Measurements from ENCODE around the gene CLCNKB. TPM values are rescaled to one million over a fixed set of nuclear protein-coding genes. Genes with fewer than 3 reads are reported as not detected.

The CLCNKB gene
- total RNA-seq, 3 donors from 2014 or later (not counting 1 experiment from before 2014, with no cell fraction given), result not detected

GRCh38 chr1:16076865-16077238, 33.3 kb downstream of the CLCNKB start:
- ATAC-seq (no peak), DNase-seq (no peak)
- Mint-ChIP-seq H3K4me1 (peaks cover 9 to 10% of the 10 kb centered on the region in 2 donors), H3K4me3 (no peak overlapping the region), H3K9me3 (no peaks in the 10 kb centered on the region), H3K36me3 (no peaks in the 10 kb centered on the region), H3K27me3 (ENCODE audit: low read depth in 2 of 2) (peaks cover 10 to 21% of the 10 kb centered on the region in 2 donors), H3K27ac (no peak overlapping the region)
- H3K4me3 ChIP-seq (ENCODE audit: low read length), result no peak overlapping the region
- no peak for TF ChIP-seq CTCF (IDR thresholded peaks at IDR 0.05)
- H3K27me3 ChIP-seq (ENCODE audit: control insufficient read depth, insufficient read depth, low read length), result peaks cover 16% of the 10 kb centered on the region
- no peaks in the 10 kb centered on the region for H3K9me3 ChIP-seq (ENCODE audit: control insufficient read depth, insufficient read depth, low read length)
- H3K4me1 ChIP-seq (ENCODE audit: control insufficient read depth, insufficient read depth, low read length), result peaks cover 29% of the 10 kb centered on the region
- 90% methylated on average over 11 of the region's 11 CpGs for WGBS (ENCODE audit: insufficient coverage)
- no peaks in the 10 kb centered on the region for H3K36me3 ChIP-seq (ENCODE audit: control insufficient read depth, insufficient read depth, low read length)
- intact Hi-C loops (cut with micrococcal nuclease), result no loop called here
- H3K27ac ChIP-seq (ENCODE audit: low read length), result no peak overlapping the region

- DNase-seq, result no peak
- H3K27ac ChIP-seq (ENCODE audit: low read length), result no peak overlapping the region
- peaks cover 13% of the 10 kb centered on the region for H3K27me3 ChIP-seq (ENCODE audit: control insufficient read depth, insufficient read depth, low read length)
- peak overlapping the region; percentile 25 for H3K4me3 Mint-ChIP-seq
- peaks cover 32% of the 10 kb centered on the region for H3K4me1 ChIP-seq (ENCODE audit: control insufficient read depth, insufficient read depth, low read length)
- 92% methylated on average over 12 of the region's 12 CpGs for WGBS (ENCODE audit: insufficient coverage)
- ATAC-seq, result no peak
- intact Hi-C loops (cut with micrococcal nuclease), result no loop called here
- no peaks in the 10 kb centered on the region for H3K9me3 ChIP-seq (ENCODE audit: control insufficient read depth, insufficient read depth, low read length)
- TF ChIP-seq CTCF (IDR thresholded peaks at IDR 0.05), result no peak
- no peaks in the 10 kb centered on the region for H3K36me3 Mint-ChIP-seq
- no peak overlapping the region for H3K27ac Mint-ChIP-seq
- H3K36me3 ChIP-seq (ENCODE audit: control insufficient read depth, insufficient read depth, low read length), result no peaks in the 10 kb centered on the region
- no peaks in the 10 kb centered on the region for H3K9me3 Mint-ChIP-seq
- peaks cover 10 to 20% of the 10 kb centered on the region in 2 donors for H3K27me3 Mint-ChIP-seq (ENCODE audit: low read depth in 2 of 2)
- no peak overlapping the region for H3K4me3 ChIP-seq (ENCODE audit: low read length)
- peaks cover 9 to 10% of the 10 kb centered on the region in 2 donors for H3K4me1 Mint-ChIP-seq
Measured at GRCh38 chr1:16077406-16078245, 34.0 kb downstream of the CLCNKB start.

- Mint-ChIP-seq H3K9me3 (no peaks in the 10 kb centered on the region), H3K27me3 (ENCODE audit: low read depth in 2 of 2) (peaks cover 5 to 15% of the 10 kb centered on the region in 2 donors), H3K4me1 (peaks cover 6 to 9% of the 10 kb centered on the region in 2 donors), H3K36me3 (no peaks in the 10 kb centered on the region), H3K4me3 (peak overlapping the region; percentile 82), H3K27ac (peak overlapping the region; percentile 50 to 73)
- peak; percentile 64 to 88 for DNase-seq
- Histone ChIP-seq H3K4me3 (ENCODE audit: low read length) (no peak overlapping the region), H3K27ac (ENCODE audit: low read length) (peak overlapping the region; percentile 31), H3K27me3 (ENCODE audit: control insufficient read depth, insufficient read depth, low read length) (peaks cover 4% of the 10 kb centered on the region), H3K9me3 (ENCODE audit: control insufficient read depth, insufficient read depth, low read length) (no peaks in the 10 kb centered on the region), H3K36me3 (ENCODE audit: control insufficient read depth, insufficient read depth, low read length) (no peaks in the 10 kb centered on the region), H3K4me1 (ENCODE audit: control insufficient read depth, insufficient read depth, low read length) (peaks cover 21% of the 10 kb centered on the region)
- 37% methylated on average over 10 of the region's 10 CpGs for WGBS (ENCODE audit: insufficient coverage)
- intact Hi-C loops (cut with micrococcal nuclease), result loop anchor here (1.0 kb wide), 2 partner anchors 108 to 165 kb away; no protein-coding TSS in a partner anchor
- peak; percentile 78 for TF ChIP-seq CTCF (IDR thresholded peaks at IDR 0.05)
- ATAC-seq, result peak; percentile 80 to 89 (median 88)
Measured at GRCh38 chr1:16078925-16079656, 35.5 kb downstream of the CLCNKB start.

All from natural killer cell (primary cell).